Smooth muscle cell (in vitro differentiated cells): ENCODE measurements around the gene COX10. TPM values are rescaled to one million over a fixed set of nuclear protein-coding genes. Genes with fewer than 3 reads are reported as not detected.

Experiments
- DNase-seq: peaks from one replicate; lab custom pipeline; 2025; ENCODE audit not compliant: unreplicated experiment; lab: John Stamatoyannopoulos, UW
- H2AFZ ChIP-seq: fragments of 200-600 bp; sonication (generic); 2 replicates; pipeline ENCODE4 v1.6.0; 2016; ENCODE audit warnings: antibody characterized with exemption, low read depth, mild to moderate bottlenecking
- H3F3A ChIP-seq: fragments of 200-600 bp; sonication (generic); 2 replicates; pipeline ENCODE4 v1.6.0; 2017; ENCODE audit warnings: antibody characterized with exemption, low read depth
- H3K27ac ChIP-seq: fragments of 200-600 bp; sonication (generic); 2 replicates; pipeline ENCODE4 v1.5.1; 2016; ENCODE audit warnings: low read depth, mild to moderate bottlenecking
- H3K27me3 ChIP-seq: fragments of 200-600 bp; sonication (generic); 2 replicates; pipeline ENCODE4 v1.6.1; 2016; ENCODE audit warnings: low read depth, mild to moderate bottlenecking
- H3K36me3 ChIP-seq: fragments of 200-600 bp; sonication (generic); 2 replicates; pipeline ENCODE4 v1.5.1; 2016; ENCODE audit warnings: low read depth
- H3K4me1 ChIP-seq: fragments of 200-600 bp; sonication (generic); 2 replicates; pipeline ENCODE4 v1.5.1; 2016; ENCODE audit warnings: low read depth
- H3K4me2 ChIP-seq: fragments of 200-600 bp; sonication (generic); 2 replicates; pipeline ENCODE4 v1.6.0; 2016; ENCODE audit warnings: mild to moderate bottlenecking
- H3K4me3 ChIP-seq: fragments of 200-600 bp; sonication (generic); 2 replicates; pipeline ENCODE4 v1.5.1; 2016; ENCODE audit warnings: mild to moderate bottlenecking
- H3K79me2 ChIP-seq: fragments of 200-600 bp; sonication (generic); 2 replicates; pipeline ENCODE4 v1.6.0; 2016; ENCODE audit warnings: low read depth, mild to moderate bottlenecking
- H3K9ac ChIP-seq: fragments of 200-600 bp; sonication (generic); 2 replicates; pipeline ENCODE4 v1.6.0; 2016; ENCODE audit warnings: low read depth
- H3K9me3 ChIP-seq: fragments of 200-600 bp; sonication (generic); replicated peaks from 2 replicates; pipeline ENCODE4 v1.5.1; 2016; ENCODE audit warnings: low read depth
- H4K20me1 ChIP-seq: fragments of 200-600 bp; sonication (generic); 2 replicates; pipeline ENCODE4 v1.6.0; 2016; ENCODE audit warnings: low read depth
- CTCF ChIP-seq: fragments of 200-600 bp; sonication (generic); IDR thresholded peaks from 2 replicates; pipeline ENCODE4 v1.5.1; 2017; ENCODE audit warnings: borderline replicate concordance, mild to moderate bottlenecking, antibody characterized with exemption; ENCODE audit not compliant: insufficient read depth, poor library complexity, severe bottlenecking
- WGBS: methylation state at CpG from one replicate; pipeline ENCODE4 v1.1.7; 2016; ENCODE audit warnings: low lambda C conversion rate; 5-methylcytosine and 5-hydroxymethylcytosine counted together
- polyA plus RNA-seq: library from polyadenylated mRNA; unstranded; fragments of >200 nt; fragmentation: Nextera tagmentation; extraction: Ambion mirVana; gene quantifications from 2 replicates; pipeline ENCODE4 v1.2.1, GENCODE V29; 2016
- total RNA-seq: library from RNA; depleted of rRNA; stranded (reverse); fragments of >200 nt; gene quantifications from 2 replicates; pipeline ENCODE4 v1.2.3, GENCODE V29; 2014

COX10 gene
- total and polyA plus RNA-seq, 2 experiments from 2014 or later: 15.1 to 18.4 TPM

DNA sequence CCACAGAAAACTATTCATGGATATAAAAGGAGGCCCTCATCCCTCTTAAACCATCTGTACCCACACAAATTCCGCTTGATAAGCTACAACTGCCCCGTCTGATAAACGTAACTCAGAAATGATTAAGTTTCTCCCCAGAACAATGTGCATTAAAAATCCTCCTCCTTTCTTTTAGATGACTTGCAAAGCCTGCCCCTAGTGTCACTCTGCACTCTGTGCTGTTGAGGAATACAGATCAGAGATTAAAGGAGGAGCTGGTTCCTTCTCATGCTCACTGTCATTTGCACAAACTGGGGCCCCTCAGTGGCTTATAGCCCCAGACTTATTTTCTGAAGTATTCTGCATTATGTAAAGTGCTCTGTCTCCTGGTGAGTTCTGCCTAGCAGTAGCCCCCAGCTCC is 134.1 kb downstream of the COX10 start:
- no peak overlapping the region for H2AFZ ChIP-seq
- no peak overlapping the region for H3K27ac ChIP-seq
- H3K79me2 ChIP-seq: no peaks in the 10 kb centered on the region
- H3K4me2 ChIP-seq: no peak overlapping the region
- H3K9ac ChIP-seq: no peak overlapping the region
- H3K4me3 ChIP-seq: no peak overlapping the region
- DNase-seq: no peak
- H3F3A ChIP-seq: peaks cover 7% of the 10 kb centered on the region
- peaks cover 3% of the 10 kb centered on the region for H3K4me1 ChIP-seq
- WGBS: 55% methylated on average over 3 of the region's 3 CpGs
- H3K9me3 ChIP-seq: no peaks in the 10 kb centered on the region
- no peaks in the 10 kb centered on the region for H3K27me3 ChIP-seq
- no peaks in the 10 kb centered on the region for H4K20me1 ChIP-seq
- TF ChIP-seq CTCF: peak; percentile 13
- no peaks in the 10 kb centered on the region for H3K36me3 ChIP-seq

- peaks cover 3% of the 10 kb centered on the region for H3K4me1 ChIP-seq
- H3K9ac ChIP-seq: no peak overlapping the region
- H3K36me3 ChIP-seq: no peaks in the 10 kb centered on the region
- no peak overlapping the region for H3K4me2 ChIP-seq
- no peaks in the 10 kb centered on the region for H3K9me3 ChIP-seq
- H3F3A ChIP-seq: peaks cover 7% of the 10 kb centered on the region
- WGBS: 72% methylated on average over 5 of the region's 5 CpGs
- no peak overlapping the region for H2AFZ ChIP-seq
- H4K20me1 ChIP-seq: no peaks in the 10 kb centered on the region
- no peak overlapping the region for H3K27ac ChIP-seq
- no peak for DNase-seq
- no peaks in the 10 kb centered on the region for H3K27me3 ChIP-seq
- no peak overlapping the region for H3K4me3 ChIP-seq
- no peaks in the 10 kb centered on the region for H3K79me2 ChIP-seq
- no peak for TF ChIP-seq CTCF
These were observed 134.8 kb downstream of the COX10 start for GRCh38 chr17:14204084-14204483.

DNA sequence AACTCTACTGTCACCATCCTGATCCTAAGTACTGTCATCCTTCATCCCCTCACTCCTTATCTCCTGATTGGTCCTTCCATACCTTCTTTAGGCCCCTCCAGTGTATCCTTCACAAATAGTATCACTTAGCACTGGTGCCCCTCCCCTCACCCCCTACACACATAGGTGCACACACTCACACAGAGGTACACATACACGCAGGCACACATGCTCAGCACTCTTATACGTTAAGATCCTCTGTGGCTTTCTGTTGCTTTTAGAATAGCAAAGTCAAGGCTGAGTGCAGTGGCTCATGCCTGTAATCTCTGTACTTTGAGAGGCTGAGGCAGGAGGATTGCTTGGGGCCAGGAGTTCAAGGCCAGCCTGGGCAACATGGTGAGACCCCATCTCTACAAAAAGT is 135.2 kb downstream of the COX10 start:
- peaks cover 3% of the 10 kb centered on the region for H3K4me1 ChIP-seq
- H3K27me3 ChIP-seq: no peaks in the 10 kb centered on the region
- no peak overlapping the region for H3K9ac ChIP-seq
- no peaks in the 10 kb centered on the region for H4K20me1 ChIP-seq
- H3K9me3 ChIP-seq: no peaks in the 10 kb centered on the region
- no peak overlapping the region for H3K4me3 ChIP-seq
- H3K4me2 ChIP-seq: no peak overlapping the region
- H3F3A ChIP-seq: peaks cover 7% of the 10 kb centered on the region
- H2AFZ ChIP-seq: no peak overlapping the region
- H3K36me3 ChIP-seq: no peaks in the 10 kb centered on the region
- no peak for TF ChIP-seq CTCF
- H3K79me2 ChIP-seq: no peaks in the 10 kb centered on the region
- WGBS: 98% methylated on average over 2 of the region's 2 CpGs
- no peak for DNase-seq
- no peak overlapping the region for H3K27ac ChIP-seq

DNA sequence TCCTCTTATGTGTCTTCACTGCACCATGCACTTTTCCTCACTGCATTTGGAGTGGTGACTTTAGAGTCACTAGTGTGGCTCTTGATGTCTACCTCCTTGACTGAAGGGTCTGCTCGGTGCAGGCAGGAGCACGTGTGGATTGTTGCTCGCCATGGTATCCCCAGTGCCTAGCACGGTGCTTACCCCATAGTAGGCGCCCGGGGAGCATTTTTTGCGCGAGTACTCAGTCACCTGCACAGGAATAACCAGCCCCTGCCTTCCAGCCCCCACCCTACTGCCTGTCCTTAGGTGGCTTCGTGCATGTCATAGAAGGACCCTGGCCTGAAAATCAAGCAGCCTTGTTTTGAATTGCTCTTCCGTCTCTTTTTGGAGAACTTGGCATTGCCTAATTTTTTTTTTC is 136.1 kb downstream of the COX10 start:
- no peak for DNase-seq
- Histone ChIP-seq H3K4me1 (peaks cover 3% of the 10 kb centered on the region), H3K9ac (no peak overlapping the region), H3F3A (peaks cover 7% of the 10 kb centered on the region), H3K27ac (no peak overlapping the region), H3K36me3 (no peaks in the 10 kb centered on the region), H4K20me1 (no peaks in the 10 kb centered on the region), H3K79me2 (no peaks in the 10 kb centered on the region), H2AFZ (no peak overlapping the region), H3K9me3 (no peaks in the 10 kb centered on the region), H3K27me3 (no peaks in the 10 kb centered on the region), H3K4me2 (no peak overlapping the region), H3K4me3 (no peak overlapping the region)
- TF ChIP-seq CTCF: no peak
- WGBS: 99% methylated on average over 10 of the region's 10 CpGs
